ENCODE results near the gene DNAH9.
A peak's percentile ranks its signal among the peaks of the same experiment; 100 is the strongest.

Gene DNAH9

GRCh38 chr17:11996722-11997146 lies 398.5 kb downstream of the DNAH9 start:
- Histone ChIP-seq H3K27ac (ENCODE audit: low read length) (peak overlapping the region; percentile 52), H3K9me3 (ENCODE audit: insufficient read depth, low read length) (no peaks in the 10 kb centered on the region), H3K9ac (ENCODE audit: low read length) (peak overlapping the region; percentile 81), H4K20me1 (ENCODE audit: insufficient read depth, low read length) (no peaks in the 10 kb centered on the region), H3K36me3 (replicated peaks; ENCODE audit: low read depth, low read length) (no peaks in the 10 kb centered on the region), H3K27me3 (ENCODE audit: low read depth, low read length) (no peaks in the 10 kb centered on the region), H3K4me2 (ENCODE audit: low read length) (peak overlapping the region; percentile 62), H3K4me1 (ENCODE audit: low read length) (0 out of 2 replicates have a peak, but pooled peaks cover 5% of the 10 kb centered on the region), H2AFZ (ENCODE audit: low read depth, low read length) (peak overlapping the region; percentile 60; the same call in 1 of the 2 replicates), H3K4me3 (ENCODE audit: low read length) (peak overlapping the region; percentile 92), H3K79me2 (ENCODE audit: low read length) (no peaks in the 10 kb centered on the region; the same call in 1 of the 2 replicates)
- no peak for TF ChIP-seq CTCF (IDR thresholded peaks at IDR 0.05; ENCODE audit: low read depth, low read length)
- TF ChIP-seq EZH2phosphoT487 (IDR thresholded peaks at IDR 0.05; ENCODE audit: low read depth) = no peak

DNA sequence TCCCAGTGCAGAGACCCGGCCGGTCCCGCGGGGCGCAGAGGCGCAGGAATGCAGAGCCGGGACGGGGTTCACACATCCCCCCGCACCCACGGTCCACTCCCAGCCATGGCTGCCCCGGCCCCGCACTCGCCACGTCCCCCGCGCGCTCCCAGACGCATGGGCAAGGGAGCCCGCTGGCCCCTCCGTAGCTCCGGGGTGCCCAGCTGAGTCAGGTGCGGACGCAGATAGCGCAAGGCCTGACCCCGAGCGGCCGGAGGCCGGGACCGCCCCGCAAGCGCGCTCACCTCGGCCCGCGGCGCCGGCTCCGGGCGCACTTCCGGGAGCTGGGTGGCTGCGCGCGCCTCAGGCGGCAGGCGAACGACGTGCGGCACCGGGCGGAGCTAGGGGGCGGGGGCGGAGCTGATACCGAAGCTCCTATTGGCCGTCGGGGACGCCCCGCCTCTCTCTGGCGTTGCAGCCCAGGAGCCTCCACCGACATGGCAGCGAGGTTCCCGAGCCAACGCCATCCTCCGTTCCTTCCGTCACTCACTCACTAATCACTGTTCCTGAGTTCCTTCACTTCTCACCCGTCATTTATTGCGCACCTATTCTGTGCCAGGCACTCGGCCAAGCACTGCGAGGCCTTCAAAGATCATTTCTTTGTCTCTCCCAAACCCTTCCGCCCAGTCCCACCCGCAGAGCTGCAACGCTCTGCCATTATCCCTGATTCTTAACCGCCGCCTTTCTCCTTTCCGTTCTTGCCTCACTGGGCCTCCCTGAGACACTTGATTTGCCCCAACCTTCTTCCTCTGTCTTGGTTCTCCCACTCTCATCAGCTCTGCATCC lies 399.1 kb downstream of the DNAH9 start, which contains the start of gene ZNF18:
ZNF18 (minus strand) TSS at position 329 of the 825 bp plus-strand sequence. CDS start 4,646 bp downstream, outside the sequence.
- H3K27me3 ChIP-seq (ENCODE audit: low read depth, low read length) = no peaks in the 10 kb centered on the region
- H2AFZ ChIP-seq (ENCODE audit: low read depth, low read length) = peak within 1 kb of the TSS; percentile 99
- H3K4me2 ChIP-seq (ENCODE audit: low read length) = peak within 1 kb of the TSS; percentile 92
- peak within 1 kb of the TSS; percentile 92 for H3K4me3 ChIP-seq (ENCODE audit: low read length)
- no peaks in the 10 kb centered on the region for H3K36me3 ChIP-seq (replicated peaks; ENCODE audit: low read depth, low read length)
- no peaks in the 10 kb centered on the region; the same call in 1 of the 2 replicates for H3K79me2 ChIP-seq (ENCODE audit: low read length)
- H4K20me1 ChIP-seq (ENCODE audit: insufficient read depth, low read length) = no peaks in the 10 kb centered on the region
- TF ChIP-seq CTCF (IDR thresholded peaks at IDR 0.05; ENCODE audit: low read depth, low read length) (no peak), EZH2phosphoT487 (IDR thresholded peaks at IDR 0.05; ENCODE audit: low read depth) (no peak)
- peak within 1 kb of the TSS; percentile 81 for H3K9ac ChIP-seq (ENCODE audit: low read length)
- H3K4me1 ChIP-seq (ENCODE audit: low read length) = 0 out of 2 replicates have a peak, but pooled peaks cover 5% of the 10 kb centered on the region
- no peaks in the 10 kb centered on the region for H3K9me3 ChIP-seq (ENCODE audit: insufficient read depth, low read length)
- H3K27ac ChIP-seq (ENCODE audit: low read length) = peak within 1 kb of the TSS; percentile 52

DNA sequence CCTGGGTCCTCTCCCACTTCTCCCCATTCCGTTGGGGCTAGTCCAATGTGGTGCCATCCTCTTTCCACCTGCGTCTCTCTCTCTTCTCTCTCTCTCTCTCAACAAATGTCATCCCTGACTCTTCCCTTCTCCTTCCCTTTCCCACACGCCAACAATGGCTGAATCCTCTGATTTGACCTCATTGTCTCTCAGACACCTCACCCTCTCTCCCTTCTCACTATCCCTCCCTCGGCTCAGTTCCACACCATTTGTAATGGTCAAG lies 399.6 kb downstream of the DNAH9 start:
- peak overlapping the region; percentile 92 for H3K4me2 ChIP-seq (ENCODE audit: low read length)
- no peaks in the 10 kb centered on the region for H3K9me3 ChIP-seq (ENCODE audit: insufficient read depth, low read length)

More for the DNA sequence above, 399.6 kb downstream of the DNAH9 start:
- Histone ChIP-seq H4K20me1 (ENCODE audit: insufficient read depth, low read length) (no peaks in the 10 kb centered on the region), H3K4me3 (ENCODE audit: low read length) (peak overlapping the region; percentile 92), H2AFZ (ENCODE audit: low read depth, low read length) (peak overlapping the region; percentile 99), H3K27ac (ENCODE audit: low read length) (peak overlapping the region; percentile 16; the same call in 1 of the 2 replicates), H3K9ac (ENCODE audit: low read length) (peak overlapping the region; percentile 66), H3K36me3 (replicated peaks; ENCODE audit: low read depth, low read length) (no peaks in the 10 kb centered on the region), H3K27me3 (ENCODE audit: low read depth, low read length) (no peaks in the 10 kb centered on the region), H3K79me2 (ENCODE audit: low read length) (no peaks in the 10 kb centered on the region; the same call in 1 of the 2 replicates), H3K4me1 (ENCODE audit: low read length) (0 out of 2 replicates have a peak, but pooled peaks cover 5% of the 10 kb centered on the region)
- TF ChIP-seq EZH2phosphoT487 (IDR thresholded peaks at IDR 0.05; ENCODE audit: low read depth) (no peak), CTCF (IDR thresholded peaks at IDR 0.05; ENCODE audit: low read depth, low read length) (no peak)

All from OCI-LY3 (cell line).